ENCODE data around the gene EGR4. TPM values are rescaled to one million over a fixed set of nuclear protein-coding genes. Genes with fewer than 3 reads are reported as not detected.

Gene EGR4
- total and polyA plus RNA-seq, 10 donors = 0.02 to 0.03 TPM; not detected in 8

DNA sequence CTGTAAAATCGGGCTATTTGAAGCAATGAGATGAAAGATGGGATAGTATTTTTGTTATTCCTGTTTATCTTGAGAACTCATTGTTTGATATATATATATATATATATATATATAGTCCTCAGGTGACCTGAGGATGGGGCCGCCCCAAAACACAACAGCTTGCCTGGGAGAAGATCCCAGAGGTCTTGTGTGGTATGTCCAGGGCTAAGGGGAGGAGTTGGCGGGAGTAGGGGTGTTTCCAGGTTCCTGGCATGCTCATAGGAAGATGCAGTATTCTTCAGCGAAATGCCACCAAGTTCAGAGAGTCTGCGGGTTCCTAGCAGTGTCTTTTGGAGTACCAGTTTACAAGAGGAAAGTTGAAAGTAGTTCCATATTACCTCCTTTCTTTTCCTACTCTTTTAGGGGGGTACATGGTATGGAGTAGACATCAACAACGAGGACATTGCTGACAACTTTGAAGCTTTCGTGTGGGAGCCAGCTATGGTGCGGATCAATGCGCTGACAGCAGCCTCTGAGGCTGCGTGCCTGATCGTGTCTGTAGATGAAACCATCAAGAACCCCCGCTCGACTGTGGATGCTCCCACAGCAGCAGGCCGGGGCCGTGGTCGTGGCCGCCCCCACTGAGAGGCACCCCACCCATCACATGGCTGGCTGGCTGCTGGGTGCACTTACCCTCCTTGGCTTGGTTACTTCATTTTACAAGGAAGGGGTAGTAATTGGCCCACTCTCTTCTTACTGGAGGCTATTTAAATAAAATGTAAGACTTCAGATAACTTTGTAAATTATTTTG lies 40.9 kb downstream of the EGR4 start:
- intact Hi-C loops (cut with DNase I; ENCODE audit: low total_unique reads) = no loop called here
- 86 to 96% (median 92%) methylated on average over 11 to 17 of the region's 17 CpGs for WGBS, 5 donors

GRCh38 chr2:73250872-73251846 lies 42.2 kb downstream of the EGR4 start:
- Histone ChIP-seq H3K4me1 (no peaks in the 10 kb centered on the region), H3K27ac (no peak overlapping the region), H3K9me3 (no peaks in the 10 kb centered on the region), H3K4me3 (no peak overlapping the region), H3K36me3 (peaks cover 11 to 100% (median 91%) of the 10 kb centered on the region in 6 donors), H3K27me3 (replicated peaks in 1 of 7) (no peaks in the 10 kb centered on the region)
- no peak for DNase-seq
- intact Hi-C loops (cut with DNase I; ENCODE audit: low total_unique reads) = no loop called here
- no peak for TF ChIP-seq POLR2A (IDR thresholded peaks at IDR 0.05)
- peak in 1 of 3 donors; percentile 24 for TF ChIP-seq POLR2AphosphoS5 (IDR thresholded peaks at IDR 0.05)
- 89 to 93% (median 91%) methylated on average over 16 to 17 of the region's 17 CpGs for WGBS, 5 donors

More for the DNA sequence above, 40.9 kb downstream of the EGR4 start:
- no peak for DNase-seq
- H3K4me1 ChIP-seq = no peaks in the 10 kb centered on the region
- H3K9me3 ChIP-seq = no peaks in the 10 kb centered on the region
- no peaks in the 10 kb centered on the region for H3K27me3 ChIP-seq (replicated peaks in 1 of 7)
- peaks cover 5 to 89% (median 79%) of the 10 kb centered on the region in 6 donors for H3K36me3 ChIP-seq
- no peak overlapping the region for H3K4me3 ChIP-seq
- no peak overlapping the region for H3K27ac ChIP-seq
- TF ChIP-seq POLR2AphosphoS5 (IDR thresholded peaks at IDR 0.05) (peak in 2 of 3 donors; percentile 26 to 70), POLR2A (IDR thresholded peaks at IDR 0.05) (no peak)

- H3K4me3 ChIP-seq = no peak overlapping the region
- no peak overlapping the region for H3K27ac ChIP-seq
- intact Hi-C loops (cut with DNase I; ENCODE audit: low total_unique reads) = no loop called here
- no peaks in the 10 kb centered on the region for H3K4me1 ChIP-seq
- DNase-seq = no peak
- TF ChIP-seq POLR2A (IDR thresholded peaks at IDR 0.05) (no peak), CTCF (IDR thresholded peaks at IDR 0.05 in 8 of 11, conservative IDR thresholded peaks at IDR 0.05 in 3 of 11) (no peak), POLR2AphosphoS5 (IDR thresholded peaks at IDR 0.05) (no peak)
- 82 to 91% (median 91%) methylated on average over 9 of the region's 9 CpGs for WGBS, 5 donors
- H3K9me3 ChIP-seq = no peaks in the 10 kb centered on the region
- no peaks in the 10 kb centered on the region for H3K27me3 ChIP-seq (replicated peaks in 1 of 7)
- peaks cover 11 to 100% (median 99%) of the 10 kb centered on the region in 6 donors for H3K36me3 ChIP-seq
Measured at GRCh38 chr2:73249636-73250035, 43.7 kb downstream of the EGR4 start.

- H3K36me3 ChIP-seq = peaks cover 14 to 100% (median 99%) of the 10 kb centered on the region in 6 donors
- H3K4me1 ChIP-seq = no peaks in the 10 kb centered on the region
- no peak for DNase-seq
- TF ChIP-seq POLR2A (IDR thresholded peaks at IDR 0.05) (no peak), CTCF (IDR thresholded peaks at IDR 0.05 in 8 of 11, conservative IDR thresholded peaks at IDR 0.05 in 3 of 11) (no peak), POLR2AphosphoS5 (IDR thresholded peaks at IDR 0.05) (no peak)
- H3K27ac ChIP-seq = no peak overlapping the region
- H3K9me3 ChIP-seq = no peaks in the 10 kb centered on the region
- intact Hi-C loops (cut with DNase I; ENCODE audit: low total_unique reads) = no loop called here
- WGBS, 5 donors = 63 to 81% (median 71%) methylated on average over 3 of the region's 3 CpGs
- H3K27me3 ChIP-seq (replicated peaks in 1 of 7) = no peaks in the 10 kb centered on the region
- H3K4me3 ChIP-seq = no peak overlapping the region
Measured at GRCh38 chr2:73246850-73247249, 46.5 kb downstream of the EGR4 start.
